ENCODE measurements around the gene SCAMP1.

Gene SCAMP1

DNA sequence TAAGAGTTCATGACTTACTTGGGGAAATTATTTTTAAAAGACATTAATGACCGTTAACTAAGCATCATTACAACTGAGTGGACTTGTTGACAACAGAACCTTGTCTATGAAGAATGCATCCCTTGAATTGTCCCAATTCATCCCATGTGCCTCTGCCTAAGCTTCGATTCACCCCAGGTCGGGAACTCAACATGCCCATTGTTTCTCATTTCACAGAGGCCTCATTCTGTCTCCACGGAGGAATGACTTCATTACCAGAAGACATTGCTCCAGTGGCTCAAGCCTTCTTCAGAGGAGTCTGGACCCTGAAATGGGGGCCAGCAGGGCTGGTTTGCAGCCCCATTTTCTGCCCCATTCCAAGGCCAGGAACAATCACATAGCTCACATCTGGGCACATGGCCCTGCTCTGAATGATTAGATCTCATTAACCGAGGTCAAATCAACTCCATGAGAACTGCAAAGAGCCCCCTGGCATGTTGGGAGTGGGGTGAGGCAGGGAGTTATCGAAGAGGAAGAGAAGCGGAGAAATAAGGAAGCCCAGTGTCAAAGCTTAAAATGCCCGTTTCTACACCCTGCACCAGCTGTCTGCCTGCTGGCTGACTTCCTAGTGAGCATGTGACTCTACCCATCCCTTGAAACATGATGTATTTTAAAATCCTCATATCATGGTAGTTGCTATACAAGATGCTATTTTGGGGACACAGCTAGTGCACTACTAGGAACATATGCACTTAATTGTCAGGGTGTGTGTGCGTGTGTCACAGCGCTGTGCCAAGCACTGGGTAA lies 150.9 kb downstream of the SCAMP1 start:
- Histone ChIP-seq H3K9ac (ENCODE audit: insufficient read length) (no peak overlapping the region), H3K9me3 (ENCODE audit: low read depth, low read length) (no peaks in the 10 kb centered on the region), H3K27ac (no peak overlapping the region), H3K4me3 (no peak overlapping the region), H3K36me3 (ENCODE audit: insufficient read depth, low read length) (no peaks in the 10 kb centered on the region)
- DNase-seq (ENCODE audit: low read depth, low spot score) = no peak
- TF ChIP-seq EZH2 (IDR thresholded peaks at IDR 0.05) (no peak), POLR2AphosphoS5 (IDR thresholded peaks at IDR 0.05; ENCODE audit: borderline replicate concordance, low read depth, low read length) (no peak), FOXP2 (optimal IDR thresholded peaks at IDR 0.05; ENCODE audit: control extremely low read depth, extremely low read length, insufficient read depth) (no peak)

DNA sequence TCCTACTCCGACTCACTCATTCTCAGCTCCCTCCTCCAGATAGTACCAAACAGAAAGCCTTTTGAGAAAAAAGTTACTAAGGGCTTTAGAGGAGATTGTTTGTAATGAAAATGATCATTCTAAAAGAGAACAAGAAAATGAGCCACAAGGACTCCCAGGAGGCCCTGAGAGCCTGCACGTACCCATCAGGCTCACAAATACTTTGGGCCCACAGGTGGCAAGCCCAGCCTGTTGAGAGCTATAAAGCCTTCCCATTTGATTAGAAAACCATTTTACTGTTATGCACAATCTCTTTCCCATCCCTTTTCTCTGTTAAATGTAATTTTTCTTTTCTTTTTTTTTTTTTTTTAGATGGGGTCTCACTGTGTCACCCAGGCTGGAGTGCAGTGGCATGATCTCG lies 152.0 kb downstream of the SCAMP1 start:
- H3K27ac ChIP-seq = no peak overlapping the region
- no peak overlapping the region for H3K4me3 ChIP-seq
- H3K36me3 ChIP-seq (ENCODE audit: insufficient read depth, low read length) = no peaks in the 10 kb centered on the region
- DNase-seq (ENCODE audit: low read depth, low spot score) = no peak
- TF ChIP-seq POLR2AphosphoS5 (IDR thresholded peaks at IDR 0.05; ENCODE audit: borderline replicate concordance, low read depth, low read length) (no peak), FOXP2 (optimal IDR thresholded peaks at IDR 0.05; ENCODE audit: control extremely low read depth, extremely low read length, insufficient read depth) (no peak), EZH2 (IDR thresholded peaks at IDR 0.05) (no peak)
- no peak overlapping the region for H3K9ac ChIP-seq (ENCODE audit: insufficient read length)
- no peaks in the 10 kb centered on the region for H3K9me3 ChIP-seq (ENCODE audit: low read depth, low read length)

DNA sequence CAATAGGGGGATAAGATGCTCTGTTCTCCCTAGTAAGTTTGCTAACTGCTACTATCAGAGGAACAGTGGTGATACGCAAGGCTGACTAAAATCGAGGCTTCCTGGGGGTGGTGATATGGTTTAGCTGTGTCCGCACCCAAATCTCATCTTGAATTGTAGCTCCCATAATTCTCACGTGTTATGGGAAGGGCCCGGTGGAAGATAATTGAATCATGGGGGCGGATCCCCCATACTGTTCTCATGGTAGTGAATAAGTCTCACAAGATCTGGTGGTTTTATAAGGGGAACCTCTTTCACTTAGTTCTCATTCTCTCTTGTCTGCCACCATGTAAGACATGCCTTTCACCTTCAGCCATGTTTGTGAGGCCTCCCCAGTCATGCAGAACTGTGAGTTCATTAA lies 153.0 kb downstream of the SCAMP1 start:
- DNase-seq (ENCODE audit: low read depth, low spot score) = no peak
- Histone ChIP-seq H3K27ac (no peak overlapping the region), H3K9ac (ENCODE audit: insufficient read length) (no peak overlapping the region), H3K36me3 (ENCODE audit: insufficient read depth, low read length) (no peaks in the 10 kb centered on the region), H3K4me3 (no peak overlapping the region), H3K9me3 (ENCODE audit: low read depth, low read length) (no peaks in the 10 kb centered on the region)
- no peak for TF ChIP-seq FOXP2 (optimal IDR thresholded peaks at IDR 0.05; ENCODE audit: control extremely low read depth, extremely low read length, insufficient read depth)
- TF ChIP-seq POLR2AphosphoS5 (IDR thresholded peaks at IDR 0.05; ENCODE audit: borderline replicate concordance, low read depth, low read length) = no peak
- TF ChIP-seq EZH2 (IDR thresholded peaks at IDR 0.05) = no peak

DNA sequence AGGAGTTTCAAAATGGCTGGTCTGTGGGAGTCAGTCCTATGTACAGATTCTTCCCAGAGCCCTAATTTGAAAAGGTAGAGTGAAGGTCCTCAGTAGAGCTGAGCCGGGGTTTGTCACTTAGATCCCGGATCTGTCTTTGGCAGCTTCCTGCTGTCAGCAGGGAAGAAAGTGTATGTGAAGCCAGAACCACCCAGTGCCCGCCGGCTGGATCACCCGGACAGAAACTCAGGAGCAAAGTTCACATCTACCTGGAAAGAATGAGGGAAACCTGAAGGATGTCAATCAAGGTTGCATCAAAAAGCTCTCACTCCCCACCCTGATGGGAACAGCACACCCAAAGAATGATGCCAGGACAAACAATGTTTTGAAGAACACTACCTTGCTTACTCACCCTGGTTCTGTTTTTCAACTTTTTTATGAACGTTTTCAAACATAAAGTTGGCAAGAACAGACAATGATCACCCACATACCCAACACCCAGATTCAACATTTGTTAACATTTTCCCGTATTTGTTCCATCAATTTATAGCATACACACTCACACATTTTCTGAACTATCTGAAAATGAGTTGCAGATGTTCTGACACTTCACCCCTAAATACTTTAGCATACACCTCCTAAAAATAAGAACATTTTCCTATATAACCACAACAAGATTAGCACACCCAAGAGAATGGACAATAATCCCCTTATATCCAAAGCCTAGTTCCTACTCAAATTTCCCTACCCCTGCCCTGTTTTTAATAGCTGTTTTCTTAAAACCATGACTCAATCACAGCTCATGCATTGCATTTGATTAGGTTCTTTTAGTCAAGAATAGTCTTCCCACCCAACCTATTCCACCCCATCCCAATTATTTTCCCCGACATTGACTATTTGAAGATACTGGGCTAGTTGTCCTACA lies 154.3 kb downstream of the SCAMP1 start:
- no peak overlapping the region for H3K9ac ChIP-seq (ENCODE audit: insufficient read length)
- H3K36me3 ChIP-seq (ENCODE audit: insufficient read depth, low read length) = no peaks in the 10 kb centered on the region
- no peak for DNase-seq (ENCODE audit: low read depth, low spot score)
- H3K27ac ChIP-seq = no peak overlapping the region
- TF ChIP-seq EZH2 (IDR thresholded peaks at IDR 0.05) (no peak), FOXP2 (optimal IDR thresholded peaks at IDR 0.05; ENCODE audit: control extremely low read depth, extremely low read length, insufficient read depth) (no peak), POLR2AphosphoS5 (IDR thresholded peaks at IDR 0.05; ENCODE audit: borderline replicate concordance, low read depth, low read length) (no peak)
- no peak overlapping the region for H3K4me3 ChIP-seq
- no peaks in the 10 kb centered on the region for H3K9me3 ChIP-seq (ENCODE audit: low read depth, low read length)

DNA sequence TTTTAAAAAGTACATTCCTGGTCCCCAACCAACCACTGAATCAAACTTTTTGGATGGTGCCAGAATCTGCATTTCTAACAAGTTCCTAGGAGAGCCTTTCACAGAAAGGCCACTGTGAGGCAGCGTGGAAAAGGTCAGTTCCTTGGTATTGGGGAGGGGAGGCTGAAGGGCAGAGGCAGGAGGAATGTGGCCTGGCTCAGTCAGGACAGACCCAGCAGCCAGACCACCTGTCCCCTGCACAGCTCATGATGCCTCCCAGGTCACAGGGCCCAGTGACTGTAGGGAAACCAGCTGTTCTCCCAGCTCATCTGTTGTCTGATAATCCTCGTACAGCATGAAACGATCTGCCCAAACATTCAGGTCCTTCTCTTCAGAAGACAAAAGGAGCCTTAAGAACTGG lies 155.3 kb downstream of the SCAMP1 start:
- H3K4me3 ChIP-seq = no peak overlapping the region
- no peak for DNase-seq (ENCODE audit: low read depth, low spot score)
- no peaks in the 10 kb centered on the region for H3K36me3 ChIP-seq (ENCODE audit: insufficient read depth, low read length)
- no peak overlapping the region for H3K9ac ChIP-seq (ENCODE audit: insufficient read length)
- H3K9me3 ChIP-seq (ENCODE audit: low read depth, low read length) = no peaks in the 10 kb centered on the region
- TF ChIP-seq POLR2AphosphoS5 (IDR thresholded peaks at IDR 0.05; ENCODE audit: borderline replicate concordance, low read depth, low read length) = no peak
- no peak for TF ChIP-seq EZH2 (IDR thresholded peaks at IDR 0.05)
- TF ChIP-seq FOXP2 (optimal IDR thresholded peaks at IDR 0.05; ENCODE audit: control extremely low read depth, extremely low read length, insufficient read depth) = no peak
- no peak overlapping the region for H3K27ac ChIP-seq

DNA sequence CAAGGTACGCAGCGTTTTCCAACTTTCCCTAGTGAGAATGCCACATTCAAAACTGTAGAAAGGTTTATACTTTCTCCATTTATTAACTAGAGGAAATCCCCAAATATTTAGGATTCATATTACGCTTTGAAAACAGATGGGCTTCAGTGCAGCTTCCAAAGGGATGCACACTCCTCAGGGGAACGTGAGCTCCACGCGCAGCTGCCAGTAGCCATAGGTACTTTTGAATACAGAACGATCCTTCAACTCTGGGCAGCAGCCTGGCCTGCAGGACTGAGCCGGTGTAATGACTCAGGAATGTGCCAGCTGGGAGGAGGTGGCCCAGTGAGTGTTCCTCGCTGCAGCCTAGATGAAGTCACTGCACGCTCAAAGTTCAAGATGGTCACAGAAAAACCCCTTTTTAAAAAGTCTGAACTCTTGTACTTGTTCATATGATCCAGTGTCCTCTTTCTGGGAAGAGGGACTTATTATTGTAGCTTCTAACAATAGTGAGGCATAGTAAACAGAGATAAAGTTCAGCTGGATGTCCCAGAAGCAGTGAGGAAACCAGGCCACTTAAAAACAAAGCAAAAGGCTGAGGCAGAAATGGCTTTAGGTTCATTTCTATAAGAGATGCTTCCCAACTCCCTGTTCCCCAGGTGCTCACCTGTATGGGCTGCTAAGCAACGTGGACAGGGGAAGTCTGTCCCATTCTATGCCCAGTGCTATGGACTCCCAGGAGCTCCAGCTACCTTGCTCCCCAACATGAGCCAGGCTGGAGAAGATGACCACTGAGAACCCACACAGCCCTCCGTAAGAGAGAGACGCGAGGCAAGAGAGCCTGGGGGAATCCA lies 158.2 kb downstream of the SCAMP1 start:
- no peaks in the 10 kb centered on the region for H3K36me3 ChIP-seq (ENCODE audit: insufficient read depth, low read length)
- TF ChIP-seq FOXP2 (optimal IDR thresholded peaks at IDR 0.05; ENCODE audit: control extremely low read depth, extremely low read length, insufficient read depth) (no peak), POLR2AphosphoS5 (IDR thresholded peaks at IDR 0.05; ENCODE audit: borderline replicate concordance, low read depth, low read length) (no peak), EZH2 (IDR thresholded peaks at IDR 0.05) (no peak)
- no peak overlapping the region for H3K9ac ChIP-seq (ENCODE audit: insufficient read length)
- H3K27ac ChIP-seq = no peak overlapping the region
- H3K9me3 ChIP-seq (ENCODE audit: low read depth, low read length) = no peaks in the 10 kb centered on the region
- H3K4me3 ChIP-seq = no peak overlapping the region
- DNase-seq (ENCODE audit: low read depth, low spot score) = no peak

DNA sequence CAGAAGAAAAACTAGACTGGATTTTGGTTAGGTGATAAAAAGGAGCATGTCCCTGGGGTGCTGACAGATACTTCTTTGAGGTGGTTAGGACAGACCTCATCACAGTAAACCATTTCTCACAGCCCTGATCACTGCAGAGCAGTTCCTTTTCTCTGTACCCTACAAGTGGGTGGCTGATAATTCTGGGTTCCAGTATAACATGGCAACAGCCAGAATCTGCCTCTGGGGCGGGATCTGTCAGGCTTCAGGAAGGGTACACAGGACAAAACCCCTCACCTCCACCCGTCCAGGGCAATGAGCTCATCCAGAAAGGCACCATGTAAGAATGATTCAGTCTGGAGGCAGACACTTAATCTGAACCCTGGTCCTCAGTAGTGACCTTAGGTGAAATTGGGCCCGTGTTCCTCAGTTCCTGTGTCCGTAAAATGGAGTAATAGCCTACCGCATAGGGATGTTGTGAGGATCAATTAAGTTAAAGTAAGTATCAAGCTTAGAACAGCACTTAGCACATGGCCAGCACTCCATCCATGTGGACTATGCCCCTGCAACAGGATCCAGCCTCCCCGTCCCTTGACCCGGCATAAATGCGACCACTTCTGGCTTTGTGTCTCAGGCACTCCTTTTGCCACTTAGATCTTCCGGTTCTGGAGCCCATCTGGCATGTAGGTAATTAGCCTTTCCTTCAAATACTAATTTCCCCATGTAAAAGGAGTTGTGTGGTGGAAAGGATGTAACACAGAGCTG lies 159.0 kb downstream of the SCAMP1 start:
- no peak for DNase-seq (ENCODE audit: low read depth, low spot score)
- no peaks in the 10 kb centered on the region for H3K9me3 ChIP-seq (ENCODE audit: low read depth, low read length)
- no peak overlapping the region for H3K9ac ChIP-seq (ENCODE audit: insufficient read length)
- H3K36me3 ChIP-seq (ENCODE audit: insufficient read depth, low read length) = no peaks in the 10 kb centered on the region
- H3K27ac ChIP-seq = no peak overlapping the region
- no peak overlapping the region for H3K4me3 ChIP-seq
- no peak for TF ChIP-seq FOXP2 (optimal IDR thresholded peaks at IDR 0.05; ENCODE audit: control extremely low read depth, extremely low read length, insufficient read depth)
- no peak for TF ChIP-seq EZH2 (IDR thresholded peaks at IDR 0.05)
- TF ChIP-seq POLR2AphosphoS5 (IDR thresholded peaks at IDR 0.05; ENCODE audit: borderline replicate concordance, low read depth, low read length) = no peak
